ENCODE data around the gene KCND1.

The KCND1 gene

DNA sequence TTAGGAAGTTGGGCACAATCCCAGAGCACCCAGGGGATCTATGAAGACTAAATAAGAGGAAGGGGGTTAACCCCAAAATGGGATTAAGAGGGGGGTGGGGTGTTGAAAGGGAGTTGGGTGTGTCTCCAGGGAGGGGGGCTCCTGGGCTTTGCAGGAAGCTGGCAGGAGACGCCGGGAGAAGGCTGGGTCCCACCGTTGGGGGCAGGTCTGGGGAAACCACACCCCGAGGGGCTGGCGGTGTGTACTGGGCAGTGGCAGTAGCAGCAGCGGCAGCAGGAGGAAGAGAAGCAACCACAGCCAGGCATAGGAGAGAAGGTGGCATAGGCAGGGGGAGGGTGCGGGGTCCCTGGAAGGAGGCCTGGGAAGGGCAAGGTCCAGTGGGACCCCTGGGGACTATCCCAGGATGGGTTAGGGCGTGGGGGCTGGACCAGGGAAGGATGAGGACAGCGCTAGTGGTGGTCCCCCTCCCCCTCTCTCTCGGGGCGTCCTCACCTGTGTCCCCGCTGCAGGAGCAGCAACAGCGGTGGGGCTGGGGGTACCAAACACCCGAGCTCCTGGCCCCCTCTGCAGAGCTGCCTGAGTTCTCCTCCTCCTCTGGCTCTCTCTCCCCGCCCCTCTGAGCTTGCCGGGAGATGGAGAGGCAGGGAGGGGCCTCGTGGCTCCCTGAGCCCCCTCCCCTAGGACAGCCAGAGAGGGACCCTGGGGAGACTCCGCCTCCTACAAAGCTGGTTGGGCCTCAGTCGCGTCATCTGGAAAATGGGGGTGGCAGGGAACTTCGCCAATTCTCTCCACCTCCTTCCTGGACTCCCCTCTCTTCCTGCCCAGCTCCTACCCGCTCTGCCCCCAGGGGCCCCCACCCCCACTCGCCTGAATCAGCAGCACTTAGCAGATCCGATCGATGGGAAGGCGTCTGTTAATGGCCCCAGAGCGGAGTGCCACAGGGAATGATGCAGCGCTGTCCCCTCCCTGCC lies at the start of gene KCND1:
TSS of gene KCND1 (minus strand) at position 596 of the 971 bp plus-strand sequence. CDS start 1,573 bp downstream, outside the sequence.
- no peak for TF ChIP-seq CTCF (IDR thresholded peaks at IDR 0.05; ENCODE audit: low read depth, low read length)
- in situ Hi-C loops (cut with HindIII; ENCODE audit: low sequenced_read_pairs) = no loop called here
- DNase-seq (ENCODE audit: low read depth, low spot score) = peak; percentile 63
- peak within 1 kb of the TSS; percentile 45 for H3K4me3 ChIP-seq (ENCODE audit: low read depth, low read length)

GRCh38 chrX:49019599-49020249 lies 48.1 kb upstream of the KCND1 start:
- no peak overlapping the region for H3K4me3 ChIP-seq (ENCODE audit: low read depth, low read length)
- no peak for DNase-seq (ENCODE audit: low read depth, low spot score)
- in situ Hi-C loops (cut with HindIII; ENCODE audit: low sequenced_read_pairs) = no loop called here
- TF ChIP-seq CTCF (IDR thresholded peaks at IDR 0.05; ENCODE audit: low read depth, low read length) = no peak

- no peak for DNase-seq (ENCODE audit: low read depth, low spot score)
- in situ Hi-C loops (cut with HindIII; ENCODE audit: low sequenced_read_pairs) = no loop called here
- H3K4me3 ChIP-seq (ENCODE audit: low read depth, low read length) = no peak overlapping the region
- no peak for TF ChIP-seq CTCF (IDR thresholded peaks at IDR 0.05; ENCODE audit: low read depth, low read length)
Measured at GRCh38 chrX:49019050-49019449, 47.4 kb upstream of the KCND1 start.

DNA sequence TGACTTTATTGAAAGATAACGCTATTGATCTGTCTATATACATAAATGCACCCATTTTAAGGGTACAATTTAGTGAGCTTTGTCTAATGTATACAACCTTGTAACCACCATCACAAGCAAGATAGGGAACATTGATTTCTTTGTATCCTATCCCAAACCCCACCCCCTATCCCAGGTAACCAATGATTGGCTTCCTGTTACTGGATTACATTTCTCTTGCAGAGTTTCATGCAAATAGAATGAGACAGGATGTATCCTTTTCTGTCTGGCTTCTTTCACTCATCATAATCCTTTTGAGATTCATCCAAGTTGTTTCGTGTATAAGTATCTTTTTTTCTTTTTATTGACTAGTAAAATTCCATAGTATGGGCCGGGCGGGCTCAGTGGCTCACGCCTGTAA lies 32.1 kb upstream of the KCND1 start:
- no peak overlapping the region for H3K4me3 ChIP-seq (ENCODE audit: low read depth, low read length)
- TF ChIP-seq CTCF (IDR thresholded peaks at IDR 0.05; ENCODE audit: low read depth, low read length) = no peak
- in situ Hi-C loops (cut with HindIII; ENCODE audit: low sequenced_read_pairs) = no loop called here
- DNase-seq (ENCODE audit: low read depth, low spot score) = no peak

GRCh38 chrX:49002091-49002935 lies 30.7 kb upstream of the KCND1 start, which contains the start of gene GRIPAP1:
GRIPAP1 (minus strand) TSS chrX:49002264; CDS start chrX:49002229, 35 bp downstream.
- DNase-seq (ENCODE audit: low read depth, low spot score) = peak; percentile 88
- TF ChIP-seq CTCF (IDR thresholded peaks at IDR 0.05; ENCODE audit: low read depth, low read length) = no peak
- H3K4me3 ChIP-seq (ENCODE audit: low read depth, low read length) = peak within 1 kb of the TSS; percentile 70
- in situ Hi-C loops (cut with HindIII; ENCODE audit: low sequenced_read_pairs) = no loop called here

All from astrocyte of the spinal cord (primary cell).